Panc1 (cell line): ENCODE data around the gene C1QL2. TPM values are rescaled to one million over a fixed set of nuclear protein-coding genes. Genes with fewer than 3 reads are reported as not detected.

Source experiments
- ATAC-seq: fragments of 200-7000 bp; cut with Tn5 transposase; 2 replicates; pipeline ENCODE4 v1.9.1; 2020; ENCODE audit warnings: mild to moderate bottlenecking, moderate library complexity
- BruUV-seq: library from RNA; stranded (reverse); fragments of 400-500 nt; replicated peaks from 2 replicates; lab custom pipeline; 2021; lab: Mats Ljungman, UMichigan
- CTCF ChIA-PET: fragments of 300-600 bp; sonication (Branson Sonifier 250); formaldehyde crosslinking; loops from one replicate; lab custom pipeline; 2022; ENCODE audit warnings: antibody characterized with exemption; lab: Charles Lee
- POLR2A ChIA-PET: fragments of 300-600 bp; sonication (Branson Sonifier 250); formaldehyde crosslinking; loops from one replicate; lab custom pipeline; 2022; ENCODE audit warnings: antibody characterized with exemption; lab: Charles Lee
- DNase-seq: peaks from one replicate; pipeline ENCODE4 v3.0.0-alpha.2; 2010; ENCODE audit warnings: low read depth, low spot score
- H3K27ac ChIP-seq: 2 replicates; pipeline ENCODE4 v1.5.1; 2011; ENCODE audit warnings: mild to moderate bottlenecking, low read length, inconsistent platforms
- H3K27me3 ChIP-seq: fragments of 200-500 bp; sonication (Bioruptor generic); 2 replicates; pipeline ENCODE4 v1.6.0; 2014; ENCODE audit warnings: low read length, inconsistent platforms; ENCODE audit not compliant: control insufficient read depth, insufficient read depth
- H3K36me3 ChIP-seq: fragments of 200-500 bp; sonication (Bioruptor generic); 2 replicates; pipeline ENCODE4 v1.5.1; 2014; ENCODE audit warnings: inconsistent platforms, mild to moderate bottlenecking, low read length, moderate library complexity; ENCODE audit not compliant: control insufficient read depth, insufficient read depth
- H3K4me1 ChIP-seq: 2 replicates; pipeline ENCODE4 v1.5.1; 2011; ENCODE audit warnings: inconsistent platforms, mild to moderate bottlenecking, low read length, moderate library complexity; ENCODE audit not compliant: control insufficient read depth, insufficient read depth
- H3K4me3 ChIP-seq, 2 experiments: 2 replicates each; pipeline ENCODE4 v1.5.1; 2011 to 2012; ENCODE audit warnings: low read depth in 2 of 2, low read length in 2 of 2, mild to moderate bottlenecking in 2 of 2, inconsistent platforms in 1 of 2, moderate library complexity in 1 of 2
- H3K9me3 ChIP-seq: fragments of 200-500 bp; sonication (Bioruptor generic); 2 replicates; pipeline ENCODE4 v1.5.1; 2014; ENCODE audit warnings: low read depth, mild to moderate bottlenecking, inconsistent platforms, low read length, moderate library complexity; ENCODE audit not compliant: control insufficient read depth, insufficient read depth
- CTCF ChIP-seq: fragments of 450-650 bp; IDR thresholded peaks from 2 replicates; pipeline ENCODE4 v1.5.1; 2017; ENCODE audit warnings: mild to moderate bottlenecking
- POLR2AphosphoS5 ChIP-seq: IDR thresholded peaks from 2 replicates; pipeline ENCODE4 v1.6.1; 2012; ENCODE audit warnings: mild to moderate bottlenecking, low read depth, low read length, moderate library complexity
- REST ChIP-seq, 2 experiments: IDR thresholded peaks; 2 replicates each; pipeline ENCODE4 v1.6.1; 2011 to 2012; ENCODE audit warnings: low read depth in 2 of 2, control low read depth in 1 of 2, low read length in 1 of 2, mild to moderate bottlenecking in 1 of 2, moderate library complexity in 1 of 2; ENCODE audit not compliant: insufficient read depth in 1 of 2
- SIN3A ChIP-seq: IDR thresholded peaks from 2 replicates; pipeline ENCODE4 v1.6.1; 2012; ENCODE audit warnings: low read depth, mild to moderate bottlenecking, low read length, moderate library complexity, borderline replicate concordance; ENCODE audit not compliant: insufficient read depth
- TCF7L2 ChIP-seq: IDR thresholded peaks from 2 replicates; pipeline ENCODE4 v1.6.1; 2011; ENCODE audit warnings: mild to moderate bottlenecking, low read depth, low read length, inconsistent platforms
- in situ Hi-C: cut with HindIII; loops from 2 replicates; pipeline ENCODE4 v1.10.0; 2016; ENCODE audit warnings: low sequenced_read_pairs, low pct_unique_long_range_greater_than_20kb
- intact Hi-C: fragments of 100-400 bp; cut with micrococcal nuclease; formaldehyde crosslinking; loops from one replicate; pipeline ENCODE4 v1.10.0; 2022; ENCODE audit not compliant: unreplicated experiment
- total RNA-seq: library from RNA; stranded (reverse); gene quantifications from one replicate; pipeline ENCODE4 v1.2.1, GENCODE V29; 2021; ENCODE audit not compliant: unreplicated experiment

Gene C1QL2
- total RNA-seq, 1 experiment from 2014 or later: not detected

- Histone ChIP-seq H3K9me3 (no peaks in the 10 kb centered on the region), H3K4me3 (no peak overlapping the region), H3K27me3 (peaks cover 4% of the 10 kb centered on the region; the same call in 1 of the 2 replicates), H3K4me1 (no peaks in the 10 kb centered on the region), H3K27ac (no peak overlapping the region), H3K36me3 (no peaks in the 10 kb centered on the region)
- no peak for DNase-seq
- no TSS peak for BruUV-seq
- in situ Hi-C loops: no loop called here
- TF ChIP-seq REST (IDR thresholded peaks at IDR 0.05; ENCODE audit: insufficient read depth in 1 of 2, low read depth in 2 of 2, low read length in 1 of 2): no peak
- TF ChIP-seq CTCF: no peak
- TF ChIP-seq SIN3A: no peak
- no peak for TF ChIP-seq TCF7L2
- no peak for TF ChIP-seq POLR2AphosphoS5
- intact Hi-C loops: no loop called here
- ATAC-seq: no peak
- ChIA-PET CTCF (no interaction called here), POLR2A (no interaction called here)
Observed at GRCh38 chr2:119122663-119123062, 35.9 kb downstream of the C1QL2 start.

DNA sequence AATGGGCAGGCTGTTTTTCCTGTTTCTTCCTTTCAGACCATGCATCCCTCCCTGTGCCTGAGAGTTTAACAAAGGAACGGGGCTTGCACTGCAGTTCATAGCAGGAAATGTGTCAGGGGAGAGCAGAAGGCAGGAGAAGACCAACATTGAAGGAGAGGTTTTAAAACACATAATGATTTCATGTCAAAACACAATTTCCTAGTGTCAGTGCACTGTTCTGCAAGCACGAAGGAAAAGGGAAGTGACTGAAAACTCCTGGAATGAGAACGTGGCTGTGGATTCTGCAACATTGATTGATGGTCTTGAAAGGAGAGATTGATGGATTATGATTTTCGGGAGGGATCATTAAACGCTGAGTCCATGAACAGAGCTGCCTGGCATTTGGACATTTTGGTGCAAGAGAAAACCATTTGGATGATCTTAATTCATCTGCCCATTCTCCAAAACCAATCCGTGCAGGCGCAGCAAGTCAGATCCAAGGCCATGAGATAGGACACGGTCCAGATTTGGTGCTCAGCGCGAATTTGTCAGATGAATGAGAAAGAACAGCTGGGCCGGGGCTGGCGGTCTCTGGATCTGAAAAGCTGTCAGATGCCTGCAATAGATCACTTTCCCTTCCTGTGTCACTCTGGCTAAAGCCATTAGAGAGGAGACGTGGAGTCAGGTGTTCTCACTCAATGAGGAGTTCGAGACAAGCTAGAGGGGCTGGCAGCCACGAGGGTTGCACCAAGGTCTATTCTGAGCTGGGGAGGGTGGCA is 38.4 kb downstream of the C1QL2 start:
- TF ChIP-seq TCF7L2 (no peak), REST (IDR thresholded peaks at IDR 0.05; ENCODE audit: insufficient read depth in 1 of 2, low read depth in 2 of 2, low read length in 1 of 2) (no peak), POLR2AphosphoS5 (no peak), SIN3A (no peak), CTCF (no peak)
- no peaks in the 10 kb centered on the region for H3K4me1 ChIP-seq
- intact Hi-C loops: no loop called here
- H3K27me3 ChIP-seq: peaks cover 7% of the 10 kb centered on the region
- H3K27ac ChIP-seq: no peak overlapping the region
- H3K9me3 ChIP-seq: no peaks in the 10 kb centered on the region
- H3K4me3 ChIP-seq: no peak overlapping the region
- ATAC-seq (no peak), DNase-seq (no peak)
- no peaks in the 10 kb centered on the region for H3K36me3 ChIP-seq
- ChIA-PET CTCF (no interaction called here), POLR2A (no interaction called here)
- in situ Hi-C loops: no loop called here
- no TSS peak for BruUV-seq
